Skin epidermis (tissue), 12 donors: ENCODE measurements around the gene SLC35F3.
"Not testable (repeated sequence)": the region's sequence is repeated elsewhere in the genome, so short reads cannot be mapped to it uniquely, and the experiment has no call there.

Experiments
- H3K27ac ChIP-seq, 21 experiments: fragments of 200-600 bp; sonication (generic) in 11 of 21; one replicate each; pipeline ENCODE4 v1.5.0; 2020; ENCODE audit warnings: mild to moderate bottlenecking in 3 of 21, inconsistent platforms in 2 of 21, moderate library complexity in 2 of 21
- H3K4me3 ChIP-seq, 7 experiments: fragments of 200-600 bp; sonication (generic) in 2 of 7; one replicate each; pipeline ENCODE4 v1.5.0; 2020; ENCODE audit warnings: inconsistent platforms in 2 of 7, mild to moderate bottlenecking in 2 of 7, moderate library complexity in 1 of 7

The SLC35F3 gene

DNA sequence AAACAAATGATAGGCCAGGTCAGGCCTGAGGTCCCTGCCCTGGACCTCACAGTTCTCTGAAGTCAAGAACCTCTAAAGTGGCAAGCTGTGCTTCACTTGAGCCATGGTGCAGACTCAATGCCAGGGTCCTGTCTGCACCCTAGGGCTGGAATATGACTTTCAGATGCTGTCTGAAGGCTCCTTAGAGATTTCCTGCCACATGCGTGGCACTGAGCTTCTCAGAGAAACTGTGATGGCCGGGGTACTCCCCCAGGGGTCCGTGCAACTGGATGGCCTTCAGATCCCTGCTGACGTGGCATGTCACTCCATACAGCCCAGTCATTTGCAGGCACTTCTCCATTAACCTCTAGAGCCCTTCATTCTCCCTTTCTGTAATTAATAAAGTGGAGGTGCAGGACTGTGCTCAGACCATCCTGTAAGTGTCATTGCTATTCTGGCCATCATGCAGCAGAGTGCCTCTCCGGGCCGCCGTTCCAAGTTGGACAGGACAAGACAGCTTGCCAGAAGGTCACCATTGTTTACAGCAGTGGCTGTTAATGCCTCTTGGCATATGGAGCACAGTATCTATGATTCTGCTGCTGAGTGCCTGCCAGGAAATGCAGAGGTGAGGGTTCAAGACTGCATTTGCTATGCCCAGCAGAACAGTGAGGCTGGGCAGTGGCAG, 263.7 kb downstream of the SLC35F3 start:
- Histone ChIP-seq H3K4me3 (no peak overlapping the region), H3K27ac (no peak overlapping the region)

DNA sequence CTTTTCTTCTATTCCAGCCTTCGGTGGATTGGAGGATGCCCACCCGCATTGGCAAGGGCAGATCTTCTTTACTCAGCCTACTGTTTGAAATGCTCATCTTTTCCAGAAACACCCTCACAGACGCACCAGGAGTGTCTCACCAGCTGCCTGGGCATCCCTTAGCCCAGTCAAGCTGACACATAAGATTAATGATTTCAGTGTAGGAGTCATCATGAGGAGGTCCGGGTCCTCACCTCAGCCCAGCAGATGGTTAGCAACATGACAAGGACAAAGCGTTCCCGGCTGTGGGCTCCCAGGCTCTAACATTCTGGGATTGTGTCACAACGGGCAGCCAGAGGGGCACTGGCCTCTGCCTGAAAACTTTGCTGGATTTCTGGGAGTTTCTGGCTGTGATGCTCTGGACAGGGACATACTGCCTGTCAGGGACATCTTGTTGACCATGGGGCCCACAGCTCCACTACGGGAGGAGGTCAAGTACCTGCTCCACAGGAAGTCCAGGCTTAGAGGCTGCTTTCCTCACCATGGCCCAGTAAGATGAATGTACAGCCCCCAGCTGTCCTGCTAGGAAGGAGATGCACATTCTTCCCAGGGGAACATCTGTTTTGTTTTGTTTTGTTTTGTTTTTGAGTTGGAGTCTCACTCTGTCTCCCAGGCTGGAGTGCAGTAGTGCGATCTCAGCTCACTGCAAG, 264.8 kb downstream of the SLC35F3 start:
- no peak overlapping the region for H3K4me3 ChIP-seq
- H3K27ac ChIP-seq, result no peak overlapping the region

DNA sequence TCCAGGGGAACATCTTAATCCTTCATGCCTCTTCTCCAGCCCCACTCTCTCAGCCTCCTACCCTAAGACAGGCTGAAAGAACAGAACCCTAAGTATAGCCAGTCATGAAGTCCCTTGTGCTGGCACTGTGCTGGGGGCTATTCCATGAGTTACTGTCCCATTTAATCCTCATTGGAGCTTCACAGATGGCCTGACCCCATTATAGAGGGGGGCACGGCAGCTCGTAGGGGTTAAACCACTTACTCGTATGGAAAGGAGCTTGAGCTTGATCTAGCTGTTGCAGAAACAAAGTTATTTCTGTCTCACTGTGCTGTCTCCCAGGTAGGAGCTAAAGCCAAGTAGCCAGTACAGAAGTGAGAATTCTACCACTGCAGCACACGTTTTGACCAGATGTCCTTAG, 265.6 kb downstream of the SLC35F3 start:
- Histone ChIP-seq H3K4me3 (no peak overlapping the region), H3K27ac (no peak overlapping the region)

DNA sequence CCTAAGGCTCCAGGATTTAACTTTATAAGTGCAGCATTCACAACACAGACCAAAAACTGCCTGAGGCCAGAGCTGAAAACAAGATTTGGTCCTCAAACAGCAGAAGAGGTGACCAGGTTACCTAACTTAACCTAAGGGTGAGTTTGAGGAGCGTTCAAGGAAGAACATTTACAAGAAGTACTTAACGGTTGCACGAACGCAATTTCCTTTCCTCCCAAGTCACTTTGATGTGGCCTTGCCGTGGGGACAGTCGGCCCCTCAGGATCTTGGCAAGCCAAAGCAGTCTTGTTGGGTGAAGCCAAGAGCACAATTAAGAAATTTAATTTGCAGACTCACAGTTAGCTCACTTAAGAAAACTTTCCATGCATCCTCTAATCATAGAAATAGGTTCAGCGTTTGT, 266.1 kb downstream of the SLC35F3 start:
- Histone ChIP-seq H3K27ac (no peak overlapping the region), H3K4me3 (no peak overlapping the region)

DNA sequence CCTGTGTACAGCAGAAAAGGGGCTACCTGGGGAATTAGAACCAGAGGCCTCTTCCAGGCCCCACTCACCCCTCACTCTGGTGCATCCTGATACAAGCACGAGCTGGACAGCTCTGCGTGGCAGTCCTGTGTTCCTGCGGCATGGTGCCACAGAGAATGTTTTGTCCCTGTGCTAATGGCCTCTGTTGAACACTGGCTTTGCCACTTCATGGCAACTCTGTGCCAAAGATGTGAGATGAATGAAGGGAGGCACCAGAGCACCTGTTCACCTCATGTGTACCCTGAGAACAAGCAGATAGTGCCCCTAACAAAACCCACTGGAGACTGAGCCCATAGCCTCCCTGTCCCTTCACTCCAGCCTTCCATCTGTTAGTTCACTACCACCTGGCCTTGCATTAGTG, 269.5 kb downstream of the SLC35F3 start:
- Histone ChIP-seq H3K4me3 (no peak overlapping the region), H3K27ac (no peak overlapping the region)

DNA sequence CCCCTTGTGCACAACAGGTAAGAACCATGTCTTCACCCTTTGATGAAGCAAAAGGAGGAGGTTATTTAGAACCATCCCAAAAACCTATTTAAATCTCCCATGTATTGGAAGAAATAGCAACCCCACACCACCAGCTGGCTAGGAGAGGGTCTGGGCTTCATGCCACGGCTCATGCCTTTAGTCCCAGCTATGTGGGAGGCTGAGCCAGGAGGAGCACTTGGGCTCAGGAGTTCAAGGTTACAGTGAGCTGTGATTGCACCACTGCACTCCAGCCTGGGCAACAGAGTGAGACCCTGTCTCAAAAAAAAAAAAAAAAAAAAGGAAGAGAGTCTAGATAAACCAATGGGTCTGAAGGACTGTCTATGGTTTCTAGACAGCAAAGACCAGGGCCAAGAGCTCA, 270.9 kb downstream of the SLC35F3 start:
- no peak overlapping the region for H3K27ac ChIP-seq
- H3K4me3 ChIP-seq, result no peak overlapping the region

DNA sequence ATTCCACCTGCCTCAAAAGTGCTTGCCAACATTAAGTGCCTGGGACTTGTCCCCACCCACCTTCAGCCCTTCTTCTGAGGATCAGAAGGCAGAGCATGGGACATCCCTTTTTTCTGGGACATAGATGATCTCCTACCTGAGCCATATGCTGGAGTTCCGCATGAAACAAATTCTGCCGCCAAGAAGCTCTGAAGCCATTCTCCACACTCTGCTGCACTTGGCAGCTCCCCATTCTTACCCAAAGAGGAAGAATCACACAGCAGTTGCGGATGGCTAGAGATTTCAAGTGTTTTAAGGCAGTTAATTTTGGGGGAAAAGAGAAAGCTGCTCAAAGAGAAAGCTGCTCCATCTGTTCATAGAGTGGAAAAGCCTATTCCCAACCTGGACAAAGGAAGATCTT, 271.5 kb downstream of the SLC35F3 start:
- H3K27ac ChIP-seq, result no peak overlapping the region

DNA sequence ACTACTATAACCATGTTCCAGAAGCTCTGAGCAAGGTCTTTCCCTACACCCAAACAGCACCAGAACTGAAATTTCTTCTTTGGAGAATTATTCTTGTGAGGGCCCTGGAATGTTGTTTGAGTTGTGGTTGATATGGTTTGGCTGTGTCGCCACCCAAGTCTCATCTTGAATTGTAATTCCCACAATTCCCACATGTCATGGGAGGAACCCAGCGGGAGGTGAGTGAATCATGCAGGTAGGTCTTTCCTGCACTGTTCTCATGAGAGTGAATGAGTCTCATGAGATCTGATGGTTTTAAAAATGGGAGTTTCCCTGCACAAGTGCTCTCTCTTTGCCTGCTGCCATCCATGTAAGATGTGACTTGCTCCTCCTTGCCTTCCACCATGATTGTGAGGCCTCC, 272.4 kb downstream of the SLC35F3 start:
- H3K4me3 ChIP-seq, H3K27ac ChIP-seq: not testable (repeated sequence)

More for the DNA sequence above, 271.5 kb downstream of the SLC35F3 start:
- no peak overlapping the region for H3K4me3 ChIP-seq

DNA sequence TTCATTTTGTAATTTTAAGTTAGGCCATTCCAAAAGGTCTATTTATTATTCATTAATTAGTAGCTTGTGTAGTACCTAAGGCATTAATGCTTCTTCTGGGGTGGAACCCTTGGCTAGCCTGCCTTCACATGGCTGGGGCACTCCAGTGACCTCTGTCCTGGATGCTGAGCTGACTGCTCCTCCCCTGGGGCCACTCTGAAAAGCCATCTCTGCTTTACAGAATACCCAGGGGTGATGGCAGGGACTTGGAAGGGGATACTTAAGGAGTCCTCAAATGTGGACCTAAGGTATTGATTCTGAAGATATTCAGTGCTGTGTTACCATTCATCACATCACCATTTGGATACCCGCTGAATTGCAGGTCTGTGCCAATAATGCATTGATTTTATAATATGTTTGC, 281.0 kb downstream of the SLC35F3 start:
- Histone ChIP-seq H3K27ac (no peak overlapping the region), H3K4me3 (no peak overlapping the region)

DNA sequence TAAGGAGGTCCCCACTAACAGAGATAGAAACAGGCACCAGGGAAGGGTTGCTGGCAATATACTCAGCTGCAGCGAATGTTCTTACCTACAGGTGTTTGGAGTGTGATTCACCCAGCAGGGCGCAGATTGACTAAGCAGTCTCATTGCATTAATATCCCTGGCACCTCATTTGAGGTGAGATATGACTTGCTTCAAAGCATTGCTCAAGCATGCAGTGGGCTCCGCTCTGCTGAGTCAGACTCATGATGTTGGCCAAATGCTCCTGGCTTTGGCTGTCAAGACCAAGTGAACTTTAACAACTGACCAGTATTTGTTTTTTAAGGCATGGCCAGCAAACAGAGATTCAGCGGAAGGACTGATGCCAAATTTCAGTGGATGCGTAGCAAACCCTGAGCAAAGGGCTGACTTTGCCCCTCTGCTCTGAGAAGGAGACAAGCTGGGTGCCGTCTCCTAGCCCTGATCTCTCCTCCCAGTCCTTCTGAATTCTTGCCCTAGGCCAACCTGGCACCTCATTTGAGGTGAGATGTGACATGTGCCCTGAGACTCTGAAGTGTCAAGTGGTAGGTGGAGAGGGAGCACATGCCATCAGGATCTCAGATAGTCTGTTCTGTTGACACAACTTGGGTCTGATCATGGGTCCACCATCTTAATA, 281.7 kb downstream of the SLC35F3 start:
- no peak overlapping the region for H3K27ac ChIP-seq
- no peak overlapping the region for H3K4me3 ChIP-seq

DNA sequence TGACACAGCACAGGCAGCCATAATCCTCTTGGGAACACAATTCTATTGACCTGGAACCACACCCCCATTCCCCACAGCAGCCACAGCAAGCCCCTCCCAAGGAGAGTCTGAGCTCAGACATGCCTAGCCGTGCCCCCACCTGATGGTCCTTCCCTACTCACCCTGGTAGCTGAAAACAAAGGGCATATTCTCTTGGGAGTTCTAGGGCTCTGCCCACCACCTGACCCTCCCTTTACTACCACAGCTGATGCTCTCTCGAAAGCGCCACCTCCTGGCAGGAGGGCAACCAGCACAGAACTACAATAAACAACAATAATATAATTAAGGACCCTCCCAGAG, 283.9 kb downstream of the SLC35F3 start:
- Histone ChIP-seq H3K27ac (peak overlapping the region in 2 of 21 experiments; percentile 29 to 61), H3K4me3 (no peak overlapping the region)

DNA sequence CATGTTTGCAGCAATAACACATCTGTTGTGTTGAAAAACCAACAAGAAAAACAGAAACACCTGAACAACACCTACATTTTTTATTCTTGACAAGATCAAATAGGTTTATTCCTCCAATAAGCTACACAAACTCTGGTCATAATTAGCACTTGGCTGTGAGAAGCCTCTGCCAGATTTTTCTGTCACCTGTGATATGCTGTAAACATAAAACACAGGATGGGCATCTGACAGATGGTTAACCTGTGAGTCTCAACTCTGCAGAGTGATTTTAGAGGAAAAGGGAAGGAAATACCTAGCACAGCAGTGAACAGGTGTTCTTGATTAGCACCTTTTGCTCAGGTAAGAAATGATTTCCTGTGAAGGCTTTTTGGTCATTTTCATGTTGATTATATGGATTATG, 293.4 kb downstream of the SLC35F3 start:
- Histone ChIP-seq H3K4me3 (no peak overlapping the region), H3K27ac (no peak overlapping the region)

DNA sequence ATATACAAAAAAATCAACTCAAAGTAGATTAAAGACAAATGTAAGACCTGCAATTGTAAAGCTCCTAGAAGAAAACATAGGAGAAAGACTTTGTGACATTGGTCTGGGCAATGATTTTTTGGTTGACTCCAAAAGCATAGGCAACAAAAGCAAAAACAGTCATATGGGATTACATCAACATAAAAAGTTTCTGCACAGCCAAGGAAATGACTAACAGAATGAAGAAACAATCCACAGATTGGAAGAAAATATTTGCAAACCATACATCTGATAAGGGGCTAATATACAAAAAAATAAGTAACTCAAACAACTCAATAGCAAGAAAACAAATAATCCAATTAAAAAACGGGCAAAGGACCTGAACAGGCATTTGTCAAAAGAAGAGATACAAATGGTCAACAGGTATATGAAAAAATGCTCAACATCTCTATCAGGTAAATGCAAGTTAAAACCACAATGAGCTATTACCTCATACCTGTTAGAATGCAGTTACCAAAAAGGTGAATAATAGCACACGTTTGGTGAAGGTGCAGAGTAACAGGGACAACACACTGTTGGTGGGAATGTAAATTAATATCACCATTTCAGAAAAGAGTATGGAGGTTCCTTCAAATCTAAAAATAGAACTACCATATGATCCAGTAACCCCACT, 295.1 kb downstream of the SLC35F3 start:
- Histone ChIP-seq H3K4me3 (no peak overlapping the region), H3K27ac (no peak overlapping the region)

DNA sequence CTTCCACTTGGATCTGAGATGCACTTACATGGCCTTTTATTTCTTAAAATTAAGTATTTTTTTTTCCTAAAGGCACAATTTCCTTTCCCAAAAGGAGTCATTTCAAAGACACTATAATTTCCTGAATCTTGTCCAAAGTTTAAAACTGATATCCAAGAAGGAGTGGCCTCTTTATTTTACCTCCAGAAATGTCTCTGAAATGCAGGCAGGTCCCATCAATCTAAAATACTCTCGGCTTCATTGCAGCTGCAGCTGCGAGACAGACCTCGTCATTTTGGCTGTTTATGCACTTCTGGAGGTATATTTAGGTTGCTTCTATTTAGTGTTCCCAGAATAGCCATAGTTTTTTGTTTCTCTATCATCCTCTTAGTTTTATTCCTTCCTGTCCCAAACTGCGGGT, 296.1 kb downstream of the SLC35F3 start:
- Histone ChIP-seq H3K4me3 (no peak overlapping the region), H3K27ac (no peak overlapping the region)

DNA sequence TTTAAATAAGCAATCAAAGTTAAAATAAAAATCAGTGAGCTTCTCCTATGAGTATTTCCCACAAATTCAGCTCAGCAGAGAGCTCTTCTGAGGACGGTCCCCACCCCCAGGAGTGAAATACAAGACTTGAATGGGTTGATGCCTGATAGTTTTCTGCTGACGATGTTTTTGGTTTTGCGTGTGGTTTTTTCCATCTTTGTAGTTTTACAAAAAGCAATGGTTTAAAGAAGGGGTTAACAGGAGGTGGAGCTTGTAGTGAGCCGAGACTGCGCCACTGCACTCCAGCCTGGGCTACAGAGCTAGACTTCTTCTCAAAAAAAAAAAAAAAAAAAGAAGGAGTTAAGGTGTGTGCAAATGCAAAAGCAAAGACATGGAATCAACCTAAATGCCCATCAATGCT, 297.1 kb downstream of the SLC35F3 start:
- no peak overlapping the region for H3K27ac ChIP-seq
- no peak overlapping the region for H3K4me3 ChIP-seq

DNA sequence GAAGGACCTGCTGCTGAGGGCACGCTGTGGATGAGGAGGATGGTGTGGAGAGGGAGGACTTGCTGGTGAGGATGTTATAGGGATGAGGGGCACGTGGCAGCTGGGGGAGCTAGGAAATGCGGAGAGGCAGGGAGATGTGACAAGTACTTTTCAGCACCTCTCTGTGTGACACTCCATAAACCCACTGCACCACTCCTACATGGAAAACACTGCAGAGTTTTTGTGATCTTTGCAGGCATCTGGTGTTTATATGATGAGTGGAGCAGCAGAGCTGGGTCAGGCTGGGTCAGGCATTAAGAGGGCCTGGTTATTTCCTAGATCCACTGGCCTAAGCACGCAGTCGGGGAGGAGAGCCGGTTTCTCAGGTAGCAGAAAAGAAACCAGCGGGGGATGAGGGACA, 301.5 kb downstream of the SLC35F3 start:
- Histone ChIP-seq H3K4me3 (no peak overlapping the region), H3K27ac (no peak overlapping the region)

DNA sequence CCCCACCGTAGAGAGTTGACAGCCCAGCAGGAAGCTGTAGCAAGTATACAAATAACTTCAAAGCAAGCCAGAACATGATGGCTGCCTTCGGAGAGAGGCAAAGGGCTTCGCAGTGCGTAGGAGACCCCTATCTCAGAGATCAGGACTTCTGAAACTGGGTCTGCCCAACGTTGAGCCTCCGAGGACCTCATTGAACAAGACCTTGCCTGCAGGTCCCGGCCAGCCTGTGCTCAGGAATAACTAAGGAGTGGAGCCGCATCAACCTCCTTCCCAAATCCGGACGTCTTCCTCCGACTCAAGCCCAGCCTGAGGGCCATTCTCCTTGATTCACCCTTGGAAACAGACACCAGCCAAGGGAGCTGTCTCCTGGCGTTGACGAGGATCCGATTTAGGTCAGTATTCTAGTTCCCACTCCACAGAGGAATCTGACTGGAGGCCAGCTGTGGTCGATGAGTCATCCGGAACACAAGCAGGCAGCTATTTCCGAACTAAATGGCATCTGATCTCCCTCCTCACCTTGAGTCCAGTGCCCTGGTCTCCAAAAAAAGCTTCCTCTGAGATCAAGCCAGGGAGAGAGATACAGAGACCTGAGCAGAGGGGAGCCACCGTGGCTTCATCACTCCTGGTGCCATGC, 302.3 kb downstream of the SLC35F3 start:
- no peak overlapping the region for H3K27ac ChIP-seq

DNA sequence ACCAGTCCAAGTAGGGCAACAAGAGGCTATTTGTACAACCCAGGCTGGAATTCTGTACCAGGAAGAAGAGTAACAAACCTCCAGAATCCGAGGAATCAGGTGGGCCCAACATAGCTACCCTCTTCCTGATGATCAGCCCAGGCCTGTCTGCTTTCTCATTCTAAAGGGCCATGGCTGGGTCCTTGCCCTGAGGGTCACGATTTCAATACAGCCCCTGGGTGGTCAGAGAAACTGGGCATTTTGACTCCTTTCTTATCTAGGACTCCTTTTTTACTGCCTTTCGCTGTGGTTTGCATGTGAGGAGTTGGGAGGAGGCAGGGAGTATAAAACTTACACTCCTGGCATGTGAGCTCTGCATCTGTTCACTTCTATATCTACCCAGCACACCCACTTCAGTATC, 303.9 kb downstream of the SLC35F3 start:
- no peak overlapping the region for H3K27ac ChIP-seq

More for the DNA sequence above, 302.3 kb downstream of the SLC35F3 start:
- H3K4me3 ChIP-seq, result no peak overlapping the region

DNA sequence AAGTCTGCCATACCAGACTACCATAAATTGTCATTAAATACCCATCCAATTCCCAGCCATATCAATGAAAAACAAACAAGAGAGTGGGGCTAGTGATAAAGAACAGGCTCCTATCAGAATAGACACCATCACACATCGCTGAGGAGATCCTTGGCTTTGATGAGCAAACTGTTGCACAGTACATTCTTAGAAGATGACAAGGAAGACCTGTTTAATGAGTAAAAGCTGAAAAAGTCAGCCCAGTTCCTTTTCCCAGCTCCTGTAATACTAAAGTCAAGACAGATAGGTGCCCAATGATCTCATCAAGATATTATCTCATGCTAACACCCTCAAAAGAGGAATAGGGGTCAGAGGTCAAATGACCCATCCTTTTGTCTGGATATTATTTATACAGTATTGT, 304.3 kb downstream of the SLC35F3 start:
- H3K27ac ChIP-seq, result no peak overlapping the region
- H3K4me3 ChIP-seq, result no peak overlapping the region

More for the DNA sequence above, 303.9 kb downstream of the SLC35F3 start:
- H3K4me3 ChIP-seq, result no peak overlapping the region

DNA sequence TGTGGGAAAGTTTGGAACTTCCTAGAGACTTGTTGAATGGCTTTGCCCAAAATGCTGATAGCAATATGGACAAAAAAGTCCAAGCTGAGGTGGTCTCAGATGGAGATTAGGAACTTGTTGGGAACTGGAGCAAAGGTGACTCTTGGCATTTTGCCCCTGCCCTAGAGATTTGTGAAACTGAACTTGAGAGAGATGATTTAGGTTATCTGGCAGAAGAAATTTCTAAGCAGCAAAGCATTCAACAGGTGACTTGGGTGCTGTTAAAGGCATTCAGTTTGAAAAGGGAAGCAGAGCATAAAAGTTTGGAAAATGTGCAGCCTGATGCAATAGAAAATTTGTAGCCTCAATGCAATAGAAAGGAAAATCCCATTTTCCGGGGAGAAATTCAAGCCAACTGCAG, 306.0 kb downstream of the SLC35F3 start:
- H3K27ac ChIP-seq, H3K4me3 ChIP-seq: not testable (repeated sequence)
